Activated CD8-positive, alpha-beta memory T cell treated with anti-CD3 and anti-CD28 coated beads for 48 hours (primary cell): Measurements from ENCODE around the gene NTN3.
"Not testable (repeated sequence)": the region's sequence is repeated elsewhere in the genome, so short reads cannot be mapped to it uniquely, and the experiment has no call there.

Source experiments
- DNase-seq, 3 experiments: peaks; one replicate each; pipeline ENCODE4 v3.0.0-alpha.2; 2020; ENCODE audit warnings: low read depth in 2 of 3, low spot score in 2 of 3

The NTN3 gene

GRCh38 chr16:2476741-2477140 is 5.6 kb downstream of the NTN3 start:
- DNase-seq = no peak

GRCh38 chr16:2477327-2477726 is 6.2 kb downstream of the NTN3 start:
- DNase-seq = no peak

GRCh38 chr16:2478279-2478678 is 7.2 kb downstream of the NTN3 start:
- DNase-seq = no peak

- DNase-seq = not testable (repeated sequence)
Observed at GRCh38 chr16:2479996-2480395, 8.9 kb downstream of the NTN3 start.

GRCh38 chr16:2480948-2481347 is 9.9 kb downstream of the NTN3 start:
- DNase-seq = no peak

GRCh38 chr16:2481676-2482075 is 10.6 kb downstream of the NTN3 start:
- DNase-seq = no peak

GRCh38 chr16:2482249-2482648 is 11.2 kb downstream of the NTN3 start:
- DNase-seq = no peak

GRCh38 chr16:2482708-2483534 is 11.8 kb downstream of the NTN3 start:
- no peak for DNase-seq

- DNase-seq = no peak
Observed at GRCh38 chr16:2483939-2484897, 13.1 kb downstream of the NTN3 start.

- DNase-seq = no peak
Observed at GRCh38 chr16:2484898-2485508, 13.9 kb downstream of the NTN3 start.

- no peak for DNase-seq
Observed at GRCh38 chr16:2485811-2486507, 14.9 kb downstream of the NTN3 start.

- DNase-seq = peak in 1 of 3 experiments; percentile 47
Observed at GRCh38 chr16:2486645-2487516, 15.8 kb downstream of the NTN3 start.

- DNase-seq = no peak
Observed at GRCh38 chr16:2487517-2487842, 16.4 kb downstream of the NTN3 start.

GRCh38 chr16:2487903-2488531 is 16.9 kb downstream of the NTN3 start:
- no peak for DNase-seq

GRCh38 chr16:2489581-2489980 is 18.5 kb downstream of the NTN3 start:
- DNase-seq = no peak

GRCh38 chr16:2490190-2491105 is 19.4 kb downstream of the NTN3 start:
- DNase-seq = no peak

GRCh38 chr16:2492292-2492691 is 21.2 kb downstream of the NTN3 start:
- no peak for DNase-seq

GRCh38 chr16:2493605-2494004 is 22.5 kb downstream of the NTN3 start:
- DNase-seq = no peak

- DNase-seq = no peak
Observed at GRCh38 chr16:2494616-2495015, 23.5 kb downstream of the NTN3 start.
